ENCODE measurements around the gene SLC35F1.

The SLC35F1 gene

GRCh38 chr6:118313762-118314161, 406.7 kb downstream of the SLC35F1 start:
- no peak for ATAC-seq
- no peak for DNase-seq

GRCh38 chr6:118316796-118317384, 409.8 kb downstream of the SLC35F1 start:
- no peak for DNase-seq
- no peak for ATAC-seq

- ATAC-seq (no peak), DNase-seq (no peak)
Measured at GRCh38 chr6:118317581-118318563, 410.8 kb downstream of the SLC35F1 start.

GRCh38 chr6:118318648-118319047, 411.6 kb downstream of the SLC35F1 start:
- ATAC-seq, result no peak

GRCh38 chr6:118319416-118319815, 412.4 kb downstream of the SLC35F1 start:
- no peak for ATAC-seq
- no peak for DNase-seq

More at GRCh38 chr6:118318648-118319047, 411.6 kb downstream of the SLC35F1 start:
- DNase-seq, result no peak

GRCh38 chr6:118319894-118320649, 413.0 kb downstream of the SLC35F1 start:
- ATAC-seq, result no peak
- DNase-seq, result no peak

GRCh38 chr6:118320652-118321051, 413.6 kb downstream of the SLC35F1 start:
- ATAC-seq (no peak), DNase-seq (no peak)

GRCh38 chr6:118324116-118324515, 417.1 kb downstream of the SLC35F1 start:
- no peak for ATAC-seq
- no peak for DNase-seq

- DNase-seq, result no peak
- no peak for ATAC-seq
Measured at GRCh38 chr6:118325220-118325860, 418.3 kb downstream of the SLC35F1 start.

- DNase-seq (no peak), ATAC-seq (no peak)
Measured at GRCh38 chr6:118326712-118327111, 419.6 kb downstream of the SLC35F1 start.

- DNase-seq, result no peak
- ATAC-seq, result no peak
Measured at GRCh38 chr6:118327237-118327636, 420.2 kb downstream of the SLC35F1 start.

- ATAC-seq, result no peak
- no peak for DNase-seq
Measured at GRCh38 chr6:118333772-118334171, 426.7 kb downstream of the SLC35F1 start.

- no peak for DNase-seq
- no peak for ATAC-seq
Measured at GRCh38 chr6:118334634-118335033, 427.6 kb downstream of the SLC35F1 start.

- no peak for ATAC-seq
Measured at GRCh38 chr6:118335325-118335816, 428.3 kb downstream of the SLC35F1 start.

GRCh38 chr6:118344014-118344670, 437.1 kb downstream of the SLC35F1 start:
- DNase-seq, result no peak
- no peak for ATAC-seq

More at GRCh38 chr6:118335325-118335816, 428.3 kb downstream of the SLC35F1 start:
- no peak for DNase-seq

GRCh38 chr6:118350881-118351430, 443.9 kb downstream of the SLC35F1 start:
- DNase-seq (no peak), ATAC-seq (no peak)

- DNase-seq (no peak), ATAC-seq (no peak)
Measured at GRCh38 chr6:118353564-118353963, 446.5 kb downstream of the SLC35F1 start.

- ATAC-seq (no peak), DNase-seq (no peak)
Measured at GRCh38 chr6:118354641-118355040, 447.6 kb downstream of the SLC35F1 start.

GRCh38 chr6:118356054-118356453, 449.0 kb downstream of the SLC35F1 start:
- ATAC-seq (no peak), DNase-seq (no peak)

GRCh38 chr6:118356686-118357085, 449.6 kb downstream of the SLC35F1 start:
- no peak for ATAC-seq

More at GRCh38 chr6:118356686-118357085, 449.6 kb downstream of the SLC35F1 start:
- DNase-seq, result no peak

All from stimulated activated naive CD8-positive, alpha-beta T cell treated with anti-CD3 and anti-CD28 coated beads, Interleukin-15, Interleukin-2, amounts not matched to agents 100 U/mL and 50 U/mL, for 24 hours (primary cell).